Esophagus squamous epithelium (tissue), 4 donors: ENCODE results near the gene AEBP1.

Experiments
- POLR2A ChIP-seq, 4 donors: fragments of 450-650 bp; IDR thresholded peaks; one replicate each; pipeline ENCODE4 v1.6.1; 2017; ENCODE audit warnings: antibody characterized with exemption in 4 of 4, mild to moderate bottlenecking in 4 of 4, moderate library complexity in 3 of 4
- TF ChIP-seq, protein P1 (sequence below), 6 experiments: fragments of 450-650 bp in 4 of 6; fragments of 200-600 bp in 2 of 6; sonication (generic) in 2 of 6; IDR thresholded peaks; one replicate each; pipeline ENCODE4 v1.5.1; 2016 to 2019; ENCODE audit warnings: antibody characterized with exemption in 6 of 6, mild to moderate bottlenecking in 4 of 6, moderate library complexity in 4 of 6

- TF ChIP-seq, protein P1, sequence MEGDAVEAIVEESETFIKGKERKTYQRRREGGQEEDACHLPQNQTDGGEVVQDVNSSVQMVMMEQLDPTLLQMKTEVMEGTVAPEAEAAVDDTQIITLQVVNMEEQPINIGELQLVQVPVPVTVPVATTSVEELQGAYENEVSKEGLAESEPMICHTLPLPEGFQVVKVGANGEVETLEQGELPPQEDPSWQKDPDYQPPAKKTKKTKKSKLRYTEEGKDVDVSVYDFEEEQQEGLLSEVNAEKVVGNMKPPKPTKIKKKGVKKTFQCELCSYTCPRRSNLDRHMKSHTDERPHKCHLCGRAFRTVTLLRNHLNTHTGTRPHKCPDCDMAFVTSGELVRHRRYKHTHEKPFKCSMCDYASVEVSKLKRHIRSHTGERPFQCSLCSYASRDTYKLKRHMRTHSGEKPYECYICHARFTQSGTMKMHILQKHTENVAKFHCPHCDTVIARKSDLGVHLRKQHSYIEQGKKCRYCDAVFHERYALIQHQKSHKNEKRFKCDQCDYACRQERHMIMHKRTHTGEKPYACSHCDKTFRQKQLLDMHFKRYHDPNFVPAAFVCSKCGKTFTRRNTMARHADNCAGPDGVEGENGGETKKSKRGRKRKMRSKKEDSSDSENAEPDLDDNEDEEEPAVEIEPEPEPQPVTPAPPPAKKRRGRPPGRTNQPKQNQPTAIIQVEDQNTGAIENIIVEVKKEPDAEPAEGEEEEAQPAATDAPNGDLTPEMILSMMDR (IDR thresholded peaks at IDR 0.05): no peak
- TF ChIP-seq POLR2A (IDR thresholded peaks at IDR 0.05): no peak
Measured at GRCh38 chr7:44152971-44153947, 49.1 kb downstream of the AEBP1 start.
